HEK293T (cell line): ENCODE results near the gene PCGF2.

Source experiments
- ARNT ChIP-seq: fragments of 450-650 bp; IDR thresholded peaks from 2 replicates; pipeline ENCODE4 v1.6.1; 2017; ENCODE audit warnings: mild to moderate bottlenecking
- BHLHE40 ChIP-seq: fragments of 450-650 bp; IDR thresholded peaks from 2 replicates; pipeline ENCODE4 v1.6.1; 2016; ENCODE audit warnings: mild to moderate bottlenecking, moderate library complexity, borderline replicate concordance
- ELF4 ChIP-seq: fragments of 450-650 bp; IDR thresholded peaks from 2 replicates; pipeline ENCODE4 v1.6.1; 2017; ENCODE audit warnings: antibody characterized with exemption
- FOXA1 ChIP-seq: fragments of 450-650 bp; IDR thresholded peaks from 2 replicates; pipeline ENCODE4 v1.6.1; 2016; ENCODE audit warnings: mild to moderate bottlenecking
- FOXK2 ChIP-seq: fragments of 450-650 bp; IDR thresholded peaks from 2 replicates; pipeline ENCODE4 v1.6.1; 2016; ENCODE audit warnings: mild to moderate bottlenecking
- FOXM1 ChIP-seq: fragments of 450-650 bp; IDR thresholded peaks from 2 replicates; pipeline ENCODE4 v1.6.1; 2017; ENCODE audit warnings: mild to moderate bottlenecking, borderline replicate concordance
- HDGF ChIP-seq: fragments of 450-650 bp; IDR thresholded peaks from 2 replicates; pipeline ENCODE4 v1.6.1; 2017; ENCODE audit warnings: antibody characterized with exemption, borderline replicate concordance
- L3MBTL2 ChIP-seq: fragments of 450-650 bp; conservative IDR thresholded peaks from 2 replicates; pipeline ENCODE4 v1.6.1; 2016; ENCODE audit warnings: mild to moderate bottlenecking
- LEF1 ChIP-seq: fragments of 450-650 bp; IDR thresholded peaks from 2 replicates; pipeline ENCODE4 v1.6.1; 2017; ENCODE audit warnings: mild to moderate bottlenecking, borderline replicate concordance
- NFRKB ChIP-seq: fragments of 450-650 bp; IDR thresholded peaks from 2 replicates; pipeline ENCODE4 v1.6.1; 2016; ENCODE audit warnings: mild to moderate bottlenecking, moderate library complexity
- PKNOX1 ChIP-seq: fragments of 450-650 bp; IDR thresholded peaks from 2 replicates; pipeline ENCODE4 v1.6.1; 2016
- SP1 ChIP-seq: fragments of 450-650 bp; IDR thresholded peaks from 2 replicates; pipeline ENCODE4 v1.6.1; 2017
- SUZ12 ChIP-seq: fragments of 450-650 bp; IDR thresholded peaks from 2 replicates; pipeline ENCODE4 v1.6.1; 2016; ENCODE audit warnings: mild to moderate bottlenecking
- ZNF384 ChIP-seq: fragments of 450-650 bp; IDR thresholded peaks from 2 replicates; pipeline ENCODE4 v1.6.1; 2016

- TF ChIP-seq ARNT (no peak), SP1 (no peak), L3MBTL2 (no peak), PKNOX1 (no peak), ZNF384 (no peak), FOXA1 (no peak), SUZ12 (no peak), HDGF (no peak), FOXM1 (no peak), BHLHE40 (no peak), FOXK2 (no peak), ELF4 (no peak), LEF1 (no peak), NFRKB (no peak)
These were observed 8.8 kb downstream of the PCGF2 start for GRCh38 chr17:38739305-38739704.
